IPS-11a (cell line): ENCODE data around the gene S100A11.

ENCODE experiments used
- H3K4me3 ChIP-seq: one replicate; pipeline ENCODE4 v1.5.1; 2013; ENCODE audit warnings: low read depth, low read length, control low read depth

S100A11 gene

DNA sequence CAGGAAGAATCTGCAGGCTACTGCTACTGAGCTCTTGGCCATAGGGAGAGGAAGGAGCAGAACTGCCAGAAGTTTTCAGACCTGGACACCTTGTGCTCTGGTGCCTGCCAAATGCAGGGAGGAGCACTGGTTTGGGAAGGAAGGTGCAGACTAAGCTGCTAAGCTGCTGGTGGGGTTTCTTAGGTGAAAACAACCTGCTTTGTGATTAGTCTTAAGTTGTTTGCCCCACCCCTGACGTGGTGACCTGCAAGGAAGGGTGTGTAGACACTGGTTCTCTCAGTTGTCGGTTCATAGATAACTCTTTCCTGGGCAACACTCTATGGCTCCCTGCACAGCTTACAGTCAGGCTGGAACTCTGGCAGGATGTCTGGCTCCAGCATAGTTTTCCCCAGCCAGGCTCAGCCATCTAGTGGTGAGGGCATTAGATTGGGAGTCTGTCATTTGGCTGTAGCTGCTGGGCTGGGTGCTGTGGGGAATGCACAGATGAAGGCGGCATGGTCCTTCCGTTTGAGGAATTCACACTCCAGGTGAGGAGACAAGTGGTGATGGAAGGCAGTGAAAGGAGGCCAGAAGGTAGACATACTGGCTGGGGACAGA lies 32.9 kb downstream of the S100A11 start:
- H3K4me3 ChIP-seq, result no peak overlapping the region

DNA sequence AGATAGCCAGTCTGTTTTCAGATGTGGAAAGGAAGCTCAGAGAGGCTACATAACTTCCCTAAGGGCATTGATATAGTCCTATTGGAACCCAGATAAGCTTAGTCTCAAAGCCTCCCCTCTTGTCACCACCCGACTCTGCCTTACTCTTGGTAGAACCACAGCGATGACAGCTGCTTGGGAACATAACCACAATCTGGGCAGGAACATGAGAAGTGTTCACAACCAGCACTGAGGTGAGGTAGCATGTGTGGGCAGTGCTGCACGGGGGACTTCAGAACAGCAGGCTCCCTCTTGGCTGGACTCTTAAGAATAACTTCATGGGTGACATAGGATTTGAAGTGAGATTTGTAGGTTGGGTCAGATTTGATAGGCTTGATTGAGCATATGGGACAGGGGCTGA lies 33.8 kb downstream of the S100A11 start:
- H3K4me3 ChIP-seq, result no peak overlapping the region

DNA sequence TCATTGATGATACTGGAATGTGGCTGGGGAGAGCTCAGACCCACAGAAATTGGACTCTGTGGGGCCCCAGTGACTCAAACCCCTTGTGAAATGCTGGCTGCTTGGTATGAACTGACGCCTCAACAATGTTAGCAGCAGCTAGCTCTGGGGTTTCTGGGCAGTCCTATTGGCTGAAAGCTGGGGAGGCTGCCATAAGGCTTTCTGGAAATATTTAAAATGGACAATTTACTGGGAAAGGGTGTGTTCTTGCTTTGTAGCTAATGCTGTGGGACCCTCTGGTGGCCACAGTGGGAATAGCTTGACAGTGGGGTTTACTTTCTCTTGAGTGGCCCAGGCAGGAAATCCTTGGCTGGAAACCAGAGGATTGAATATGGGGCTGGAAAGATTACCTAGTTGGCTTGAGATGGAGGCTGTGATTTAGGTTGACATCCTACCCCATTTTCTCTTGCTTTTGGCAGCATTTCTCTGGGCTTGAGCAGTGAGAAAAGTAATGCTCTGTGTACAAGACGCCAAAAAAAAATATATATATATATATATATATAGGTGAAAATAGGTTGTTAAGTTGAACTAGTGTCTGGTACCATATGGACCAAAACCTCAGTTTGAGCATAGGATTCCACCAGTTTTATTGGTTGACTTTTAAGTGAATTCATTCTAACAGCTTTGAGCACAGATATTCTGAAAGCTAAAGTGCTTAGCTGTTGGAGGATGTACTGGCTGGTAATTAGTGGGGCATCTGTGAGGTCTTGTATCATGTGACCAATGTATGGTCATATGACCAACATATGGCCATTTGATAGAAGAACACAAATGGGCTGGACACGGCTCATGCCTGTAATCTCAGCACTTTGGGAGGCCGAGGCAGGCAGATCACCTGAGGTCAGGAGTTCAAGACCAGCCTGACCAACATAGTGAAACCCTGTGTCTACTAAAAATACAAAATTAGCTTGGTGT lies 34.9 kb downstream of the S100A11 start:
- H3K4me3 ChIP-seq, result no peak overlapping the region

DNA sequence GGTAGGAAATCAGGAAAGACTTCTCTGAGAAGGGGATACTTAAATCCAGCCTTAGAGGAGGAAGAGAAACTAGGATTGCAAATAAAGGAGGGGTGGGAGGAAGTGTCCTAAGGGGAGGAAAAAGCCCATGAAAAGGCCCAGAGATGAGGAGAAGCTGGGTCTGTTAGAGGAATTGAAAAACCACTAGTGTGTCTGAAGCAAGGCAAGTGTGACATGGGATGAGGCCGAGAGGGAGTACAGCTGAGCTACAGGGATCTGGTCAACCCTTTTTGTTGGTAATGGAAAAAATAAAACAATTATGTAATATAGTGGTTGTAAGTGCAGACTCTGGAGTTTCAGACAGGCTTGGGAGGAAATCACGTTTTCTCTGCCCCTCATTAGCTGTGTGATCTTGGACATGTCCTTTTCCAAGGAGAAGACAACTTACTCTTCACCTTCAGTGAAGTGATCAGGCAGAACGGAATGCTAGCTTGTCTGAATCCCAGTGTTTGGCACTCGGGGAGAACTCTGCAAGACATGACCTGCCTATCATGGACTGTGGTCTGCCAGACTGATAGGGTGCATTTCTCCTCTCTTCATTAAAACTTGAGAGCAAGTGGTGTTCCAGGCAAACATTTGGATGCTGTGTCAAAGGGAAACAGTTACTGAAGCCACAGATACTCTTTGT lies 35.7 kb downstream of the S100A11 start:
- no peak overlapping the region for H3K4me3 ChIP-seq

DNA sequence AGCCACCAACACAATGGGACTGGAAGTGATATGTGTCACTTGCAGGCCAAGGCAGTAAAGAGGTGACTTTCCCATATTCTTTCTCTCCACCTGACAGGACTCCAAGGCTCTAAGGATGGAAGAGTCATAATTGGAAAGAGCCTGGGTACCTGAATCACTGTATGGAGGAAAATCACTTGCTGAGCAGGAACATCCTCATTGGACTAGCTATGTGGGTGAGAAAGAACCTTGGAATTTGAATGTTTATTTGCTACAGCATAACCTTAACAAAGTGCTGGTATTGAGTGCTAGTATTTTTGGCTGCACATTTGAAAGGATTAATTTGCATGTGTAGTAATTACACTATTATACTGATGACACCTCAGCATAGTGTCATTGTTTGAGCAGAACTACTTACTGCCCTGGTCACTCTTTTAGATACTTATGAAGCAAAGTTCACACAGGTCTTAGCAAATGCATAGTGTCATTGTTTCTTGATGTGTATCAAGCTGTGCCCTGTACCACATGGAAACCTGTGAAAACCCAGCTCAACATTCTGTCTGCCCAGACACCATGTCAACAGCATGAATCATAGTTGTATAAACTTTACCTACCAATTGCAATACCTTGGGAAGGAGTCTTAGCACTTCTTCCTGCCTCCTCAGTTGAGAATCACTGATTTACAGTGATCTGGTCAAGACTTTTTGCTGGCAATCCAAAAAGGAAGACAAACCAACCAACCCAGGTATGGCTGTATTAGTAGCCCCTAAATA lies 38.0 kb downstream of the S100A11 start:
- no peak overlapping the region for H3K4me3 ChIP-seq

DNA sequence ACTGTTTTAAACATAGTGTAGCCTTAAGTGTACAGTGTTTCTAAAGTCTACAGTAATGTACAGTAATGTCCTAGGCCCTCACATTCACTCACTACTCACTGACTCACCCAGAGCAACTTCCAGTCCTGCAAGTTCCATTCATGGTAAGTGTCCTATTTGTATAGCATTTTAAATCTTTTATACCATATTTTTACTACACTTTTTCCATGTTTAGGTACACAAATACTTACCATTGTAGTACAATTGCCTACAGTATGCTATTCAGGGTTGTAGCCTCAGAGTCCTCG lies 39.6 kb downstream of the S100A11 start:
- H3K4me3 ChIP-seq, result no peak overlapping the region

DNA sequence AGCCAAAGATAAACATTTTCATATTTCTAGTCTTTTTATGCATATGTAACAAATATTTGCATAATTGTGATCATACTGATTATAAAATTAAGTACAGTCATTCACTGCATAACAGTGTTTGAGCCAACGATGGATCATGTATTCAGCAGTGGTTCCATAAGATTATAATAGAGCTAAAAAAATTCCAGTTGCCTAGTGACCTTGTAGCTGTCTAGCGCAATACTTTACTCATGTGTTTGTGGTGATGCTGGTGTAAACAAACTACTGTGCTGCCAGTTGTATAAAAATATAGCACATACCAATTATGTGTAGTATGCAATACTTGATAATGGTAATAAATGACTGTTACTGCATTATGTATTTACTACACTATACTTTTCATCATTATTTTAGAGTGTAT lies 41.0 kb downstream of the S100A11 start:
- no peak overlapping the region for H3K4me3 ChIP-seq

DNA sequence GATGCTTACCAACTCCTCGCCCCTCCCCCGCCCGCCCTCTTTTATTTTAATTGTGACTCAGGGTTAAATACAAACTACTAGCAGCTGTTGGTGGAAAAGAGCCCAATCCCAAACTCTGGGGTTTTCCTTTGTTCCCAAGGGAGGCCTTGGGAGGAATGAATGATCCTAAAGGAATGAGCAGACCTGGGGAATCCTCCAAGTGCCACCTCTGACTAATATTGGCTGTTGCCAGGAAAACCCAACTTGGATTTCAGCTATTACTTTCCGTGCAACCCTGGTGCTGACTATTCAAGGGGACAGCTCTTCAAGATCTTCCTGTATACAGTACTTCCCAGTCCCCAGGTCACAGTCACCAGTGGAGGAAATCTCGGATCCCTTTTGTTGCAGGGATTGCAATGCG lies 41.8 kb downstream of the S100A11 start:
- H3K4me3 ChIP-seq, result no peak overlapping the region

DNA sequence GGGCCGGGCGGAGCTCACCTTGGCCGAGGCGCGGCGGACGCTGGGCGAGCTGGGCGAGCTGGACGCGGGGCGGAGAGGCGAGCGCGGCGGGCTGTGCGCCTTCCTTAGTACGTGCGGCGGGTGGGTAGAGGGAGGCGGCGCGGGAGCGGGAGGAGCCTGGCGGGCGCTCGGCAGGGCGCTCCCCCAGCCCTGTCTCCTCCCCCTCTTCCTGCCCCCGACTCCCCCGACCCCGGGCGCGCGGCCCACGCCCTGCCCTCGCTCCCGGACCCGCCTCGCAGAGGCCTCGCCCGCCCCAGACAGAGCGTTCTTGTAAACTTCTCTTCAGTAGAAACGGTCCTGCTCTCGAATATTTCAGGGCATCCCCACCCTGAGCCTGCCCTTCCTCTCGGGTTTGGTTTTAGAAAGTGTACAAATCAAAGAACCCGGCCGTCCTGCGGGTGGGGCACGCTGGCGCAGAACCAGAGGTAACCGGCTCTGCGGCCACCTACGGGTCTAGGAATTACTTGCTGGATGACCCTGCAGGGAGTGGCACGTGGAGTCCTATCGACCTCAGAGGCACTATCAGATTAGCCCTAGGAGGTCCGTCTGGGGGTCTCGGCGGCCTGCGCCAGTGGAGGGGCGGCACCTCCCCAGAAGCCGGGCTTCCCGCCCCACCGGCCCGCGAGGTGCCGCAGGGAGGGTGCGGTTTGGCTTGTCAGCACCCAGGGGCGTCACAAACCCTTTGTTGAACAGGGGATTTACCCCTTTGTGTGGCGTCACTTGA lies 42.9 kb downstream of the S100A11 start, which contains the start of gene S100A10:
Gene S100A10 (minus strand): TSS at position 126 of the 763 bp plus-strand sequence. CDS start 7,629 bp downstream, outside the sequence.
- peak within 1 kb of the TSS; percentile 74 for H3K4me3 ChIP-seq

DNA sequence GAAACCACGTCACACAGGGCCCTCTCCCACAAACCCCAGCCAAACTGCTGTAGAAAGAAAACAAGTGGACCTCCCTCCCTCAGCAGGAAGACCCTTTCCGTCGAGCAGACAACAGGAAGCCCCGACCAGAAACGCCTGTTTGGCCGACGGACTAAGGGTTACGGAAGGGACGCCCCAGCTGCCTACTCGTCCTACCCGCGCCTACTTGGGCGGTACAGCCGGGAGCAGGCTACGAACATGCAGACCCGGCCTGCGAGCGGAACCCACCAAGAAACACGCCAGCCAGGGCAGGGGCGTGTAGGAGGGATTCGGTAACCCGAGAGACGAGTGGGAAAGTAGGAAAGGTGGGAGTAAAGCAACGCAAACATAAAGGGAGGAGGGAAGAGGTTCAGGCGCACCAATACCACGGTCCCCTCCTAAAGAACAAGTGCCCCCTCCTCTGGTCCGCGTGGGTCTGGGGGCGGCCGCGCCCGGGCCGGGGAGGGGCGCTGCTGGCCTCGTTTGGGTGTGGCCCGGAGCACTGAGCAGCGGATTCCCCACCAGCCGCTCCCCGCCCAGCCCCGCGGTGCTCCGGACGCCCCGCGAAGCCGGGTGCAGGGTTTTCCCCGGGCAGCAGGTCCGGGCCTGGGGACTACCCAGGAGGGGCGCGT lies 43.6 kb downstream of the S100A11 start:
- peak overlapping the region; percentile 74 for H3K4me3 ChIP-seq

DNA sequence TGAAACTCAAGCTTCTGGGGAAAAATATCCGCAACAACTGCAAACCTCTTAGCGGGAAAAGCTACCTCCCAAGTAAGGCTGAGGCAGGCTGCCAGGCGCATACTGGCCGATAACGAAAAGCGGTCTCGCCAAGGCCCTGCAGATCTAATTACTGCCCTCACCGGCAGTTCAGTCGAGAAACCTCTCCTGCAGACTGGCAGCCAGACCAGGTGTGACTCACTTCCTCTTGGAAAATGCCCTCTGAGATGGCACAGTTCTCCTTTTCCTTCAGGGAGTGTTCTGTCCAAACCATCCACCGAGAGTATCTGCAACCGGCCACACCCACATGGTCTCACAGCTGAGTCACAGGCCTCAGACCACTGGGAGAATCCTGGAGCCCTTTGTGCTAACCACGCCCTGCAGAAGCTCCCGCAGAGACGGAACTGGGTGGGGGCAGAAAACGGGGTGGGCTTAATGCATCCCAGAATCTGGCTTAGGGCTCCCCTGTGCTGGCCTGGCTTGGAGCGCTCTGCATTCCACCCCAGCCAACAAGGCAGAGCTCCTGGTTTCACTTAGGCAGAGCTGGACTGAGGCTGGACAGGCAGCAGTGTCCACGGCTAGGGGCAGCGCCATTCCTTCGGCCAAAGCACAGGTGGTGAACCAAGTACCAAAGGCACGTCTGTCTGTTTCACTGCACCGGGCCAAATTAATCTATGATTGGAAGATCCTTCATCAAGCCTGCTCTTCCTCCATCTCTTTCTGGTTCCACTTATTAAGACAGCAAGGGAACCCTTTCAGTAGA lies 44.3 kb downstream of the S100A11 start:
- H3K4me3 ChIP-seq, result peak overlapping the region; percentile 74

DNA sequence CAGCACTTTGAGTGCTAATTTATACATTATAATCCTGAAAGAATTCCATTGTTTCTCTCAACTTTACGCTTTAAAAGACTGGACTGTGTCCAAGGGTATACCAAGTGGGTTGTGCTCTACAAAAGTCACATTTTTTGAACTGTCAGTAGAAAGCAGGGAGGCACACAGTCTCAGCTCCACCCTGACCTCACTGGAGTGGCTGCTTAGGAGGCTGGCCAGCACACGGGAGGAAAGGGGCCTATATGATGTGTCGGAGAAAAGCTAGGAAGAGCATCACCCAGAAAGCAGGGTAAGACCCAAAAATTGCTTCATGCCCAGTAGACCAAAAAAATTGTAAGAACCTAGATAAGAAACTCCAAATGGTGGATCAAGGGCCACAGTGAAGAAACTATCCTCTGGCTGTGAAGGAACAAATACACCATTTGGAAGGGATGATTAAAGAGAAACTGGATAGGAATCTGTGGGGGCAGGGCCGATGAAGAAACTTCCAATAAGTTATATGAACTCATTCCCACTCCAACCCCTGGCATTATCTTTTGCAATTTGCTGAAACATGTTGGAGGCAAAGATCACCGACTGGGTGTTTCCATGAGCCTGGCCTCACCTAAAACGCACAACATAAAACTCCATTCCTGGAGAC lies 45.0 kb downstream of the S100A11 start:
- peak overlapping the region; percentile 74 for H3K4me3 ChIP-seq

DNA sequence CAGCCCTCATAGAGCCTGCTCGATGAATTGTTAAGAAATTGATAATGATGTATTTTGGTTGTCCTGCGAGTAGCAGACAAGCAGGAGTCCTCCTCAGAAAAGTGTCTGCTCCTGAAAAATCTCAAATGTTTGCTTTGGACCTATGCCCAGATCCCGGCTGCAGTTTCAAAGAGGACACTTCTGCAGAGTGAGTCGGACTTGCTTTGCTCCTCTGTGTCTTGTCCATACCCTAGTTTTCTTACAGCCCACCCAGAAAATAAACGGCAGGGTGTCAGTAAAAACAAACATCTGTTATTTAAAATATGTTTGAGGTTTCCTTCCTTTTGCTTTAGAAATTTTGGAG lies 46.0 kb downstream of the S100A11 start:
- no peak overlapping the region for H3K4me3 ChIP-seq

DNA sequence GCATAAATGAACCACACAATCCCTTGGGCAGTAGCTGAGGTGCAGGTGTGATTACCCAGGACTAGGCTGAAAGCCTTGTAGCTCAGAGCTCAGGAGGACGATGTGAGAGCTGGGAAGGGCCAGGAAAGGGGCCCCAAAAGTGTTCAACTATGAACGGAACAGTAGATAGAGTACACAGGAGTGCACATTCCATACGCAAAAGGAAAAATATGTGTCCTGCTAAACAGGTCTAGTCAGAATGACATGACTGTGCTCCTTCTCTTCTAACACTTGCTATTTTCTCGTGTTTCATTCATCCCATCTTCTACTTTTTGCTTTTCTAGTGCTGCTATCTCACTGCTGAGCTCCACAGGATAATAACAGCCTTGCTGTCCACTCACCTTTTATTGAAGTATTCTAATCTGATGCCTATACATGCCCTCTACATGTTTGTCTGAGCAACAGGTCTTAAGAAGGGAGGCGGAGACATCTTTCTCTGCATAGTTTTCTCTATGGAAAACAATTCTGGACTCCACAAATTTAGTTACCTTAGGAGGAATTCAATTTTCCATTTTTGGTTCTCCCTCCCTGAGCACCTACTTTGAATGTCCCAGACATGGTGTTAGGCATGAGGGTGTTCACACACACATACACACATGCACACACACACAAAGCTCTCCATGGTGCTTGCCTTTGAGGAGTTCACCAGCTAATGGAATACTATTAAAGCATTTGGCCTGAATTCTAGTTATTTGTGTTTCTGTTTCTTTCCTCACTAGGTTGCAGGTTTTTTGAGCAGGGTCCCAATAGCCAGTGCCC lies 46.5 kb downstream of the S100A11 start:
- H3K4me3 ChIP-seq, result no peak overlapping the region

DNA sequence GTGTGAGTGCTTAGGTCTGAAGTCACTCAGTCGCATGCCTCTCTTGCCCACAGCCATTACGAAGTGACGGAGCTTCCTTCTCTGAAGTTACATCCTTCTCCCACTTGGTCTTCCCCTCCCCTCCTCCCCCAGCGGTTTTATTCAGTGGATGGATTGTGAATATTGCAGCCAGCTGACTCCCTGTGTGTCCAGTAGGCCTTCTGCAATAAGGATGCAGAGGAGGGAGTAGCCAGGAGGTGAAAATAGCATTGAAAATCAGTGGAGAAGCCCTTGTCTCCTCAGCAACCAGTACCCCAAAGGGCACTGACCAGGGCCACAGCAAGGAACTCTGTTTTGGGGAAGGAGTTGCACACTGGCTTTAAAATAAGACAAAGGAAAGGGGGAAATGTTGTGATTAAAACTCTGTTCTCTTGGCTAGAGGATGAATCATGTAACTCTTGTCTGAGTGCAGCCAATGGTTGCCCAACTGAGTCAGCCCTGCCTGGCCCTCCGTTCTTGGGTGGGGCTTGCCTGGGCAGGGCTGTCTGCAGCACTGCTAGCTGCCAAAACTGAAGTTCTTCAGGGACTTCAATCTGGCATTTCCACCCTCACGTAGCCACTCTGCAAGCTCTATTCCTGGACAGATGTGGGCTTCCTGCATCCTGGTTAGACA lies 47.5 kb downstream of the S100A11 start:
- no peak overlapping the region for H3K4me3 ChIP-seq

DNA sequence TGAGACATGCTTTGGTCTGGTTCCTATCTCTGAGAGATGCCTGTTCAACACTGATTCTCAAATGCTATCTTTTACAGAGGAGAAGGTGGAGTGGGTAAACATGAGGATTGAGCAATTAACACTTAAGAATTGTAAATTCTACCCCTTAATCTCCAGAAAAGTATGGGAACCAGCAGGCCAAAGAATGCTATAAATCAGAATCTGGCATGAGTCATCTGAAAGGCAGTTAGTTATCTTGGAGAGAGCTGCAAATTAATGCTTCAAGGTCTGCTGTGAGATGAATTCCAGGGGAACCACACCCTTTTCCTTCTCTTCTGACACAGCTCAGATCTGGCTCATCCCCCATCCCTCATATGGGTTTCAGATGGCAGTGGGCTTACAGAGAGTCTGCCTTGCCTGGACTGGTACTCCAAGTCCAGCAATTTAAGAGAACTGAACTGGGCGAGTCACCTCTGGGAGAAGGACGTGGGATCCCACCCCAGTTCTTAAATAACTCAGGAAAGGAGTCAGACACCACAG lies 48.3 kb downstream of the S100A11 start:
- no peak overlapping the region for H3K4me3 ChIP-seq

DNA sequence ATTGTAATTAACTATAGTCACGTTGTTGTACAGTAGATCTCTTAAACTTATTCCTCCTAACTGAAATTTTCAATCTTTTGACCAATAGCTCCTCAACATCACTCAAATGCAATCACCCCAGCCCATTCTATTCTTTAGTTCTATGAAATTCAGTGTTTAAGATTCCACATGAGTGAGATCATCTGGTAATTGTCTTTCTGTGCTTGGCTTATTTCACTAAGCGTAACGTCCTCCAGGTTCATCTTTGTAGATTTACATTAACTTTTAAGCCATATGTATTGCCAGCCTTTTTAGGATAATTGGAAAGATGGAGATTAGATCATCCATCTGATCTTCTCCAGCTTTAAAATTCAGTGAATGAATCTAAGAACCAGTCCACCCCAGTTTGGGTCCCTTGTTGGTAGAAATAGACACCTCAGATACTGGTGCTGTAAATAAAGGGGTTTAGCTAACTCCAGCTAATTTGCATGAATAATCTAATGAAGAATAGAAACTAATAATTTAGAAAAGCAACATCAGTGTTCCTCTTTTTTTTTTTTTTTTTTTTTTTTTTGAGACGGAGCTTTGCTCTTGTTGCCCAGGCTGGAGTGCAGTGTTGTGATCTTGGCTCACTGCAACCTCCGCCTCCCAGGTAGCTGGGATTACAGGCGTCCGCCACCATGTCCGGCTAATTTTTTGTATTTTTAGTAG lies 50.2 kb downstream of the S100A11 start:
- no peak overlapping the region for H3K4me3 ChIP-seq
